ENCODE measurements around the gene UNC5C. TPM values are rescaled to one million over a fixed set of nuclear protein-coding genes. Genes with fewer than 3 reads are reported as not detected.

The UNC5C gene
- total RNA-seq, 2 donors from 2014 or later: 0.52 to 2.0 TPM

DNA sequence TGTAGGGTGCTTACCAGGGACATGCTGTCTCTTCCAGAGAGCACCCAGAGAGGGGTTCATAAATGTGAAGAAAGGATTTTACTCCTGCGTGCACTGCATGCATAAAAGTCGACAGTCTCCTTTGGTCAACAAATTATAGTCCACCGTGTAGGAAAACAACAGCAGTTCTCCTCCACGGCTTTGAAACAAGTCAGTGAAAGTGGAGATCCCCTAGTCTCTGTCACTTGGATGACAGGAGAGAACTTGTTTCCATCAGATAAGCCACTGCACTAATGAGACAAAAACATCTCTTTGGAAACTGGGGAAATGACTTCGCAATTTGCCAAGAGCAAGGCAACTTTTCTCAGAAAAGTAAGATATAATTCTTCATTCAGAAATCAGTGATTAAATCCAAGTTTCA lies 9.7 kb downstream of the UNC5C start:
- 54 to 66% methylated on average over 5 of the region's 5 CpGs for WGBS, 2 donors
- intact Hi-C loops (cut with DNase I): no loop called here
- Histone ChIP-seq H3K27me3 (no peaks in the 10 kb centered on the region), H3K4me1 (no peaks in the 10 kb centered on the region), H3K4me3 (no peak overlapping the region), H3K36me3 (replicated peaks in 1 of 2; ENCODE audit: insufficient read depth in 1 of 2, low read depth in 2 of 2) (no peaks in the 10 kb centered on the region), H3K9me3 (no peaks in the 10 kb centered on the region), H3K27ac (no peak overlapping the region)
- no peak for TF ChIP-seq POLR2A (IDR thresholded peaks at IDR 0.05)
- TF ChIP-seq, protein P1, sequence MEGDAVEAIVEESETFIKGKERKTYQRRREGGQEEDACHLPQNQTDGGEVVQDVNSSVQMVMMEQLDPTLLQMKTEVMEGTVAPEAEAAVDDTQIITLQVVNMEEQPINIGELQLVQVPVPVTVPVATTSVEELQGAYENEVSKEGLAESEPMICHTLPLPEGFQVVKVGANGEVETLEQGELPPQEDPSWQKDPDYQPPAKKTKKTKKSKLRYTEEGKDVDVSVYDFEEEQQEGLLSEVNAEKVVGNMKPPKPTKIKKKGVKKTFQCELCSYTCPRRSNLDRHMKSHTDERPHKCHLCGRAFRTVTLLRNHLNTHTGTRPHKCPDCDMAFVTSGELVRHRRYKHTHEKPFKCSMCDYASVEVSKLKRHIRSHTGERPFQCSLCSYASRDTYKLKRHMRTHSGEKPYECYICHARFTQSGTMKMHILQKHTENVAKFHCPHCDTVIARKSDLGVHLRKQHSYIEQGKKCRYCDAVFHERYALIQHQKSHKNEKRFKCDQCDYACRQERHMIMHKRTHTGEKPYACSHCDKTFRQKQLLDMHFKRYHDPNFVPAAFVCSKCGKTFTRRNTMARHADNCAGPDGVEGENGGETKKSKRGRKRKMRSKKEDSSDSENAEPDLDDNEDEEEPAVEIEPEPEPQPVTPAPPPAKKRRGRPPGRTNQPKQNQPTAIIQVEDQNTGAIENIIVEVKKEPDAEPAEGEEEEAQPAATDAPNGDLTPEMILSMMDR (IDR thresholded peaks at IDR 0.05): no peak
- no peak for ATAC-seq
- DNase-seq: no peak

DNA sequence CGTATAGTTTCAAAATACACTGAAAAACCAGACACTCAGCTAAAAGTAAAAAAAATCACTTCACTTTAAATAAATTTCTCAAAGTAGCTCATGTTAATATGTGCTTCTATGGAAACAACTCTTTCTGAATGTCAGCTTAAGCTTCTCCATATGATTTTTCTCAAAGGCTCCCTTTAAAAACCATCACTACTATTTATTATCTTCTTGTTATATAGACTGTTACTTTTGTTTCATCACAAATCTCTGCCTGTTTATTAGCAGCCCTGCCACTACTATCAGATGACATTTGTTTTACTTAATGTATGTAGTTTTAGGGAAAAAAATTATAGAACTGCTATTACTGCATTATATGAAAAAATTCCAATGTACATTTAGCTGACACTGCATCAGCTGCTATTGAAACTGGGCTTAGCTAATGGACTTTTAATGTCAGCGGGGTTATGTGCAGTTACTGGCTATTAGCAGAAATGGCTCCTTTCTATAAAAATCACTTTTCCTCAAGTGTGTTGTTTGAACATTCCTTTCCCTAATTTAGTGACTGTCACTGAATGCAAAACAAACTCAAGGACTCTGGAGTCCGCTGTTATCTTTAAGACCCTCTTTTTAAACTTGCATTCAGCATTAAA lies 10.8 kb downstream of the UNC5C start:
- no peak for TF ChIP-seq POLR2A (IDR thresholded peaks at IDR 0.05)
- TF ChIP-seq, protein P1 (IDR thresholded peaks at IDR 0.05): no peak
- intact Hi-C loops (cut with DNase I): no loop called here
- Histone ChIP-seq H3K36me3 (replicated peaks in 1 of 2; ENCODE audit: insufficient read depth in 1 of 2, low read depth in 2 of 2) (no peaks in the 10 kb centered on the region), H3K4me3 (no peak overlapping the region), H3K9me3 (no peaks in the 10 kb centered on the region), H3K27me3 (no peaks in the 10 kb centered on the region), H3K27ac (no peak overlapping the region), H3K4me1 (no peaks in the 10 kb centered on the region)
- WGBS, 2 donors: 59 to 69% methylated on average over 3 of the region's 3 CpGs
- DNase-seq: no peak
- ATAC-seq: no peak

DNA sequence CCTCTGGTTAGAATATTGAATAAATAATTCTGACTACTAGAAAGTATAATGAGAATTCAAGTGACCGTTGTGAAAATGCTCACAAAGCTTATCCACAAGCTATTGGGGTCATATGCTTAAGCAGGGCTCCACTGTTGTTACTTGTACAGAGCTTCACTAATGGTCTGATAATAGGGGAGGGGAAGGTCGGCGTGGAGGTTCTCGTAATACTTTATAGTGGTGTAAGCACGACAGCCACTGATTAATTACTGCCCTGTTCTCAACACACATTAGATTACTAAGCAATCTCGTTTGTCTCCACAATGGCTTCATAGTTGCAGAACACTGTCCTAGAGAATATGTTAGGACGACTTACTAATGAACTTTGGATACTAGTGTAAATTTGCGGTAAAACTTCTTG lies 11.6 kb downstream of the UNC5C start:
- DNase-seq: no peak

DNA sequence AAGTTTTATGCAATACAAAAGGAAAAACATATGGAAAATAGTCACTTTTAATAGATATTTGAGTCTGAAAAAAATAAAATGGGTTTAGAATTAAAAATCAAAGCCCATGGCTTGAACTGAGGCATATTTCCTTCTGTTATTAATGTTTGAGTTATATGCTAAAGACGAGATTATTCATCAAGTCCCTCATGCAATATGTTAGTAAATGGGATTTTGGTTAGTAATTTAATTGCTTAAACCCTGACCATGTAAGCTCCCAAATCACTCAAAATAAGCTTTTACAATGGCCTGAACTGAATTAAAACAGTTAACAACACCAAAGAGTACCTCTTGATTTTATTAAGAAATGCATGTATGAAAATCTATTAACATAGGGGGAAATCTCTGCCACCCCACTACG lies 12.1 kb downstream of the UNC5C start:
- Histone ChIP-seq H3K4me3 (no peak overlapping the region), H3K36me3 (replicated peaks in 1 of 2; ENCODE audit: insufficient read depth in 1 of 2, low read depth in 2 of 2) (no peaks in the 10 kb centered on the region), H3K9me3 (no peaks in the 10 kb centered on the region), H3K27me3 (no peaks in the 10 kb centered on the region), H3K27ac (no peak overlapping the region), H3K4me1 (no peaks in the 10 kb centered on the region)
- TF ChIP-seq, protein P1 (IDR thresholded peaks at IDR 0.05): no peak
- no peak for TF ChIP-seq POLR2A (IDR thresholded peaks at IDR 0.05)
- ATAC-seq (no peak), DNase-seq (no peak)
- intact Hi-C loops (cut with DNase I): no loop called here
- WGBS, 2 donors: 69 to 76% methylated on average over 2 of the region's 2 CpGs

More for the DNA sequence above, 11.6 kb downstream of the UNC5C start:
- H3K27me3 ChIP-seq: no peaks in the 10 kb centered on the region
- no peak for ATAC-seq
- H3K4me3 ChIP-seq: no peak overlapping the region
- no peaks in the 10 kb centered on the region for H3K36me3 ChIP-seq (replicated peaks in 1 of 2; ENCODE audit: insufficient read depth in 1 of 2, low read depth in 2 of 2)
- no peaks in the 10 kb centered on the region for H3K9me3 ChIP-seq
- intact Hi-C loops (cut with DNase I): no loop called here
- no peak for TF ChIP-seq POLR2A (IDR thresholded peaks at IDR 0.05)
- TF ChIP-seq, protein P1 (IDR thresholded peaks at IDR 0.05): no peak
- 32 to 38% methylated on average over 8 of the region's 8 CpGs for WGBS, 2 donors
- no peak overlapping the region for H3K27ac ChIP-seq
- no peaks in the 10 kb centered on the region for H3K4me1 ChIP-seq

DNA sequence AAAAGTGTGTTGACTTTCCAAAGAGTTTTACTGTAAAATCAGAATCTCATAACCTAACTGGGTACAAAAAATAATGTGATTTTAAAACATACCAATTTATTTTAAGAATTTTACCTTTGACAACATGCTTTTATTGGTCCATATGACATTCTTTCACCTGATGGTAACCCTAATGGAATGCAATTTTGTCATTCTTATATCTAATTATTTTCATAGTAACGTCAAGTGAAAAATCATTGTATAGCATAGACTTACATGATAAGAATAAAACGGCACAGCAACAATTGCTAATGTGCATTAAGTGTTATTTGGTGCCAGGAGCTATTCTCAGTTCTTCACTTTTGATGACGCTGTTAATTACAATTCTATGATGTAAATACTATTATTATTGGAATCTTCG lies 13.6 kb downstream of the UNC5C start:
- DNase-seq (no peak), ATAC-seq (no peak)
- no peaks in the 10 kb centered on the region for H3K36me3 ChIP-seq (replicated peaks in 1 of 2; ENCODE audit: insufficient read depth in 1 of 2, low read depth in 2 of 2)
- TF ChIP-seq POLR2A (IDR thresholded peaks at IDR 0.05): no peak
- TF ChIP-seq, protein P1 (IDR thresholded peaks at IDR 0.05): no peak
- H3K27ac ChIP-seq: no peak overlapping the region
- H3K4me1 ChIP-seq: no peaks in the 10 kb centered on the region
- no peak overlapping the region for H3K4me3 ChIP-seq
- intact Hi-C loops (cut with DNase I): no loop called here
- no peaks in the 10 kb centered on the region for H3K27me3 ChIP-seq
- H3K9me3 ChIP-seq: no peaks in the 10 kb centered on the region
- 52 to 56% methylated on average over 4 of the region's 4 CpGs for WGBS, 2 donors
